ENCODE data around the gene DHODH. TPM values are rescaled to one million over a fixed set of nuclear protein-coding genes. Genes with fewer than 3 reads are reported as not detected.

Gene DHODH
- 10 to 100 TPM in 2 of 8 experiments, 1 to 10 TPM in 6; 3.7 to 17.1 (median 6.7) TPM for total RNA-seq

- peak; percentile 98 to 100 (median 99) for ATAC-seq (replicated peaks in 6 of 8)
- Histone ChIP-seq H3K4me3 (peak within 1 kb of the TSS; percentile 61 to 87 (median 77)), H3K4me1 (replicated peaks in 1 of 2) (no peaks in the 10 kb centered on the region), H3K27ac (peak within 1 kb of the TSS; percentile 22 to 33)
- WGBS, 10 experiments, result 0 to 8% (median 0%) methylated on average over 2 to 30 of the region's 57 CpGs; no CpG with 5 or more reads in 2 of the 10 experiments
- in situ Hi-C loops (cut with MboI; ENCODE audit: low pct_unique_long_range_greater_than_20kb in 2 of 9, low sequenced_read_pairs in 9 of 9, unreplicated experiment in 9 of 9), result no loop called here
These were observed at the start of gene DHODH for GRCh38 chr16:72008424-72009216. DHODH (plus strand) TSS chr16:72008744; CDS start chr16:72008765, 21 bp downstream.

- in situ Hi-C loops (cut with MboI; ENCODE audit: low pct_unique_long_range_greater_than_20kb in 2 of 9, low sequenced_read_pairs in 9 of 9, unreplicated experiment in 9 of 9), result no loop called here
These were observed 47.2 kb upstream of the DHODH start for GRCh38 chr16:71961066-71962039.

GRCh38 chr16:71963125-71963875 is 45.2 kb upstream of the DHODH start:
- Histone ChIP-seq H3K4me1 (replicated peaks in 1 of 2) (no peaks in the 10 kb centered on the region), H3K4me3 (no peak overlapping the region), H3K27ac (no peak overlapping the region)
- in situ Hi-C loops (cut with MboI; ENCODE audit: low pct_unique_long_range_greater_than_20kb in 2 of 9, low sequenced_read_pairs in 9 of 9, unreplicated experiment in 9 of 9), result no loop called here
- ATAC-seq (replicated peaks in 6 of 8), result no peak
- 42 to 90% (median 72%) methylated on average over 1 to 8 of the region's 9 CpGs for WGBS, 10 experiments

More at GRCh38 chr16:71961066-71962039, 47.2 kb upstream of the DHODH start:
- H3K27ac ChIP-seq, result no peak overlapping the region
- H3K4me3 ChIP-seq, result no peak overlapping the region
- WGBS, 10 experiments, result 0 to 100% (median 58%) methylated on average over 2 to 13 of the region's 14 CpGs
- peak; percentile 89 to 100 (median 98) for ATAC-seq (replicated peaks in 6 of 8)
- H3K4me1 ChIP-seq (replicated peaks in 1 of 2), result no peaks in the 10 kb centered on the region

DNA sequence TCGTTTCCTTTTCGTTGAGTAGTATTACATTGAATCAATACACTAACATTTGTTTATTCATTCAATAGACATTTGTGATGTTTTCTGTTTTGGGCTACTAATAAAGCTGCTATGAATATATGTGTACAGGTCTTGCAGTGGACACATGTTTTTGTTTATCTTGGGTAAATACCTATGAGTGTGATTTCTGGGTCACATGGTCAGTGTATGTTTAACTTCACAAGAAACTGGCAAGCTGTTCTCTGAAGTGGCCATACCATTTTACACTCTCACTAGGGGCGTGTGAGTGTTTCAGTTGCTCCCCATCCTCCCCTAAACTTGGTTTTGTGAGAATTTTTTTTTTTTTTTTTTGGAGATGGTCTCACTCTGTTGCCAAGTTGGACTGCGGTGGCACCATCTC is 43.3 kb upstream of the DHODH start:
- Histone ChIP-seq H3K4me3 (no peak overlapping the region), H3K27ac (no peak overlapping the region), H3K4me1 (replicated peaks in 1 of 2) (no peaks in the 10 kb centered on the region)
- 25 to 100% (median 84%) methylated on average over 1 to 4 of the region's 4 CpGs; no CpG with 5 or more reads in 2 of the 10 experiments for WGBS, 10 experiments
- ATAC-seq (replicated peaks in 6 of 8), result no peak
- in situ Hi-C loops (cut with MboI; ENCODE audit: low pct_unique_long_range_greater_than_20kb in 2 of 9, low sequenced_read_pairs in 9 of 9, unreplicated experiment in 9 of 9), result no loop called here

DNA sequence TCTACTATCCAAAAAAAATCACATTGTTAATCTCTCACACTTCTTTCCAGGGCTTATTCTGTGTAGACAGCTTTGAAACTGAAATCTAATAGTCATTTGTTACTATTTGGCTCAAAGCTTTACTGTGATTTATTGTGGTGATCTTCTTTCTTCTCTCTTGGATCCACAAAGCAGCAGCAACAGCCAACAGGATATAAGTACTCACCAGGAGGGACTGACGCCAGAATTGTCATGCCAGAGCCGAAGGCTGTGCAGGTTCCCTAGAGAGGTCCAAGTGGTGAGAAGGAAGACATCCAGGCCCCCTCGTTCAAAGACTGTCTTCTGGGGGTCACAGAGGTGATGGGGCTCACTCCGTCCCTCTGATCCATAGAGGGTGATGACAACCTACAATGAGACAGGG is 41.6 kb upstream of the DHODH start:
- WGBS, 10 experiments, result 0 to 65% (median 47%) methylated on average over 1 to 4 of the region's 4 CpGs; no CpG with 5 or more reads in 2 of the 10 experiments
- in situ Hi-C loops (cut with MboI; ENCODE audit: low pct_unique_long_range_greater_than_20kb in 2 of 9, low sequenced_read_pairs in 9 of 9, unreplicated experiment in 9 of 9), result no loop called here
- H3K4me1 ChIP-seq (replicated peaks in 1 of 2), result no peaks in the 10 kb centered on the region
- ATAC-seq (replicated peaks in 6 of 8), result peak in 1 of 8 experiments; percentile 54
- H3K27ac ChIP-seq, result no peak overlapping the region
- no peak overlapping the region for H3K4me3 ChIP-seq

DNA sequence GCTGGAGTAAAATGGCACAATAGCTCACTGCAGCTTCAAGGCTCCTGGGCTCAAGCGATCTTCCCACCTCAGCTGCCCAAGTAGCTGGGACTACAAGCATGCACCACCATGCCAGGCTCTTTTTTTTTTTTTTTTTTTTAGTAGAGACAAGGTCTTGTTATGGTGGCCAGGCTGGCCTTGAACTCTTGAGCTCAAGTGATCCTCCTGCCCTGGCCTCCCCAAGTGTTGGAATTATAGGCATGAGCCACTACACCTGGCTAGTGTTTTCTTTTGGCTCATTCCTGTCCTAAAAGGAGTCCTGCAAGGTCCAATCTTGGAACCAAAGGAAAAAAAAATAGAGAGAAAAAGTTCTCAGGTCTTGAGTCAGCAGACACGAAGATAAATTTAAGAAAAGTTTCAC is 39.2 kb upstream of the DHODH start:
- WGBS, 10 experiments, result 0 to 100% (median 92%) methylated on average over 1 to 2 of the region's 2 CpGs
- Histone ChIP-seq H3K4me1 (replicated peaks in 1 of 2) (no peaks in the 10 kb centered on the region), H3K4me3 (no peak overlapping the region), H3K27ac (no peak overlapping the region)
- no peak for ATAC-seq (replicated peaks in 6 of 8)
- in situ Hi-C loops (cut with MboI; ENCODE audit: low pct_unique_long_range_greater_than_20kb in 2 of 9, low sequenced_read_pairs in 9 of 9, unreplicated experiment in 9 of 9), result no loop called here

DNA sequence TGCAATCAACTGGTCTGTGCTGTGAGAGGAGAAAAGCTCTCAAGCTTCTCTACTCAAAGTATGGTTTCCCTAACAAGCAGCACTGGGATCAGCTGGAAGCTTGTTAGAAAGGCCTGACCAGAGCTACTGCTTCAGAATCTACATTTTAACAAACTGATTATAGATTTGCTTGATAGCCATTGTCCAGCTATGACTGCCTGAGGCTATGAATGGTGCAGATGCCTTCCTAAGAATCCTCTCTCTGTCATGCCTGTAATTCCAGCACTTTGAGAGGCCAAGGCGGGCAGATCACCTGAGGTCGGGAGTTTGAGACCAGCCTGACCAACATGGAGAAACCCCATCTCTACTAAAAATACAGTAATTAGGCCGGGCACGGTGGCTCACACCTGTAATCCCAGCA is 37.0 kb upstream of the DHODH start:
- WGBS, 10 experiments, result 53 to 93% (median 80%) methylated on average over 2 to 4 of the region's 4 CpGs; no CpG with 5 or more reads in 4 of the 10 experiments
- ATAC-seq (replicated peaks in 6 of 8), result peak in 1 of 8 experiments; percentile 18
- in situ Hi-C loops (cut with MboI; ENCODE audit: low pct_unique_long_range_greater_than_20kb in 2 of 9, low sequenced_read_pairs in 9 of 9, unreplicated experiment in 9 of 9), result no loop called here

DNA sequence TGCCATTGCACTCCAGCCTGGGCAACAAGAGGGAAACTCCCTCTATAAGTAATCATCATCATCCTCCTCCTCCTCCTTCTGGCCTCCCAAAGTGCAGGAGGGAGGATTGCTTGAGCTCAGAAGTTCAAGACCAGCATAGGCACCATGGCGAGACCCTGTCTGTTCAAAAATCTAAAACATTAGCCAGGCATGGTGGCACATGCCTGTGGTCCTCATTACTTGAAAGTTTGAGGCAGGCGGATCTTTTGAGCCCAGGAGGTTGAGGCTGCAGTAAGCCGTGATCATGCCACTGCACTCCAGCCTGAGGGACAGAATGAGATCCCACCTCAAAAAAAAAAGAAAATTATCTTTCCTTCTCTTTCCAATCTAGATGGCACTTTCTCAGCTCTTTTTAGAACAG is 36.2 kb upstream of the DHODH start:
- ATAC-seq (replicated peaks in 6 of 8), result no peak
- in situ Hi-C loops (cut with MboI; ENCODE audit: low pct_unique_long_range_greater_than_20kb in 2 of 9, low sequenced_read_pairs in 9 of 9, unreplicated experiment in 9 of 9), result no loop called here
- WGBS, 10 experiments, result 74 to 86% (median 80%) methylated on average over 1 to 3 of the region's 3 CpGs; no CpG with 5 or more reads in 5 of the 10 experiments

More for the DNA sequence above, 37.0 kb upstream of the DHODH start:
- Histone ChIP-seq H3K27ac (no peak overlapping the region), H3K4me1 (replicated peaks in 1 of 2) (no peaks in the 10 kb centered on the region), H3K4me3 (no peak overlapping the region)

DNA sequence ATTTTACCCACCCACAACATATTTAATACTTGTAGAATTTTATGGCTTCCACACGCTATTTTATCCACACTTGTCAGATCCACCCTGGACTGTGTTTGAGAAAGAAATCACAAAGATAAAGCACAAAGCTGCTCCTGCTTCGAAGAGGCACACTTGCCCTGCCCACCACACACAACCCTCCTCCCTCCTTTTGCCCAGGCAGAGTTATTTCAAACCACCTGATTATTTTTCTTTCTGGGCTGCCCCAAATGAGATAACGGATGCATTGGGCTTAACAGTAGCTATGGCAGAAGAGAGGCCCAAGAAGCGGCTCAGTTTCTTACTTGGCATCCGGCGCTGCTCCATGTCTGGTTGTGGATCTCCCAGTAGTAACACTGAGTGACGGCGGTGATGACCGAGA is 35.5 kb upstream of the DHODH start:
- no peak for ATAC-seq (replicated peaks in 6 of 8)
- Histone ChIP-seq H3K4me3 (no peak overlapping the region), H3K4me1 (replicated peaks in 1 of 2) (no peaks in the 10 kb centered on the region), H3K27ac (no peak overlapping the region)
- WGBS, 10 experiments, result 20 to 92% (median 86%) methylated on average over 1 to 5 of the region's 9 CpGs; no CpG with 5 or more reads in 4 of the 10 experiments
- in situ Hi-C loops (cut with MboI; ENCODE audit: low pct_unique_long_range_greater_than_20kb in 2 of 9, low sequenced_read_pairs in 9 of 9, unreplicated experiment in 9 of 9), result no loop called here

More for the DNA sequence above, 36.2 kb upstream of the DHODH start:
- Histone ChIP-seq H3K4me3 (no peak overlapping the region), H3K27ac (no peak overlapping the region), H3K4me1 (replicated peaks in 1 of 2) (no peaks in the 10 kb centered on the region)

DNA sequence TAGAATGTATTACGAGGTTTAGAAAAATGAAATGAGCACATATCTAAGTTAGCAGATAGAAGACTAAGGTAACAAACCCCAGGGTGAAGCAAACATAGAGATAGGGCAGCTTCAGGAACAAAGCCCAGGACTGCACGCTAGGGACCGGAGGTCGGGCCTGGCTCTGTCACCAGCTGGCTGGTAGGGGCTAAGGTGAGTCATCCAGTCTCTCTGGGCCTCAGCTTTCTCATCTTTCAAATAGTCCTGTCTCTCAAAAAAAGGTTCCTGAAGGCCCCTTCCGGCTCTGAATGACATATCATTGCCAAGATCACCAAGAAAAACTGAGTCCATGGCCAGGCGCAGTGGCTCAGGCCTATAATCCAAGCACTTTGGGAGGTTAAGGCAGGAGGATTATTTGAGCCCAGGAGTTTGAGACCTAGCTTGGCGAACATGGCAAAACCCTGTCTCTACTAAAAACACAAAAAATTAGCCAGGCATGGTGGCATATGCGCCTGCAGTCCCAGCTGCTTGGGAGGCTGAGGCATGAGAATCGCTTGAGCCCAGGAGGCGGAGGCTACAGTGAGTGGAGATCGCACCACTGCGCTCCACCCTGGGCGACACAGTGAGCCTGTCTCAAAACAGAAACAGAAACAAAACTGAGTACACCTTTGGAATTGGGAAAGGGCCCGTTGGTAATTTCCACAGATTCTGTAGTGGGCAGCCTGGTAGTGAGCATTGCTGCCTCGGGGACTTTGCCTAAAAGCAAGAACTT is 34.3 kb upstream of the DHODH start:
- Histone ChIP-seq H3K4me3 (no peak overlapping the region), H3K4me1 (replicated peaks in 1 of 2) (no peaks in the 10 kb centered on the region), H3K27ac (no peak overlapping the region)
- in situ Hi-C loops (cut with MboI; ENCODE audit: low pct_unique_long_range_greater_than_20kb in 2 of 9, low sequenced_read_pairs in 9 of 9, unreplicated experiment in 9 of 9), result no loop called here
- no peak for ATAC-seq (replicated peaks in 6 of 8)
- WGBS, 10 experiments, result 60 to 100% (median 80%) methylated on average over 1 to 12 of the region's 15 CpGs

DNA sequence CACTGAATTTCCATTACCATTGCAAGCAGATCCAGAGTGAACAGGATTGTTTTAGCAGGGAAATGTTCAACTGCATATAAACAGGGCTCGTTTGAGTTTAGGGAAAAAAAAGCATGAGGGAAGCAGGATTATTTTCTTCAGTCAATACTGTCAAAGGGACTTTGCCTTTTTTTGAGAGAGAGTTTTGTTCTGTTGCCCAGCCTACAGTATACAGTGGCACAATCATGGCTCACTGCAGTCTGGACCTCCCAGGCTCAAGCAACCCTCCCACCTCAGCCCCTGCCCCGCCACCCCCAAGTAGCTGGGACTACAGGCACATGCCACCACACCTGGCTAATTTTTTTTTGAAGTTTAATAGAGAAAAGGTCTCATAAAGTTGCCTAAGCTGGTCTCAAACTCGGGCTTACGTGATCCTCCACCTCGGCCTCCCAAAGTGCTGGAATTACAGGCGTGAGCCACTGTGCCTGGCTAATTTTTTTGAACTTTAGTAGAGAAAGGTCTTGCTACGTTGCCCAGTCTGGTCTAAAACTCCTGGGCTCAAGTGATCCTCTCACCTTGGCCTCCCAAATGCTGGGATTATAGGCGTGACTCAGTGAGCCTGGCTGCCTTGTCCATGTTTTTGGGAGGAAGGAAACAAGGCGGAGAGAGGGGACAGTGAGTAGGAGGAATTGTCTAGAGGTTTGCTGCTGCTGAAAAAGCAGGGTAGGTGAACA is 23.1 kb upstream of the DHODH start:
- in situ Hi-C loops (cut with MboI; ENCODE audit: low pct_unique_long_range_greater_than_20kb in 2 of 9, low sequenced_read_pairs in 9 of 9, unreplicated experiment in 9 of 9), result no loop called here
- ATAC-seq (replicated peaks in 6 of 8), result peak in 2 of 8 experiments; percentile 49 to 71
- Histone ChIP-seq H3K27ac (no peak overlapping the region), H3K4me1 (replicated peaks in 1 of 2) (no peaks in the 10 kb centered on the region), H3K4me3 (no peak overlapping the region)
- WGBS, 10 experiments, result 0 to 80% (median 42%) methylated on average over 1 to 7 of the region's 9 CpGs
